ENCODE measurements around the gene RPL28.

DNA sequence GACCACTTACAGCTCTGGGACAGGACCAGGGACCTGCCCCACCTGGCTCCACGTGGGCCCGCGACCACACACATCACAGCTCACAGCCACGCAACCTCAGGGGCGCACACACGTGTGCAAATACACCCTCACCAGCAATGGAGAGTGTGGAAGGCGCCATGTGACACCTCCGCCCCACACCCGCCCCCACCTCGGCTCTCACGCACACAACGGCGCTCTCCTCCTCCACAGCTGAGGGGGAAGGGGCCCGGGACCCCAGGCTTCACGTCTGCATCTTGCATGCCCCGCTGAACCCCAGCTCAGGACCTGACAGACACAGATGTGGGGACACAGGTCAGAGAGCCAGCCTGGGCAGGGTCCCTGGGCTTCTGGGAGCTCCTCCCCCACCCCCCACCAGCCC lies 63.7 kb downstream of the RPL28 start:
- TF ChIP-seq POLR2A (IDR thresholded peaks at IDR 0.05) (no peak), EP300 (IDR thresholded peaks at IDR 0.05) (no peak)
- TF ChIP-seq, protein P1, sequence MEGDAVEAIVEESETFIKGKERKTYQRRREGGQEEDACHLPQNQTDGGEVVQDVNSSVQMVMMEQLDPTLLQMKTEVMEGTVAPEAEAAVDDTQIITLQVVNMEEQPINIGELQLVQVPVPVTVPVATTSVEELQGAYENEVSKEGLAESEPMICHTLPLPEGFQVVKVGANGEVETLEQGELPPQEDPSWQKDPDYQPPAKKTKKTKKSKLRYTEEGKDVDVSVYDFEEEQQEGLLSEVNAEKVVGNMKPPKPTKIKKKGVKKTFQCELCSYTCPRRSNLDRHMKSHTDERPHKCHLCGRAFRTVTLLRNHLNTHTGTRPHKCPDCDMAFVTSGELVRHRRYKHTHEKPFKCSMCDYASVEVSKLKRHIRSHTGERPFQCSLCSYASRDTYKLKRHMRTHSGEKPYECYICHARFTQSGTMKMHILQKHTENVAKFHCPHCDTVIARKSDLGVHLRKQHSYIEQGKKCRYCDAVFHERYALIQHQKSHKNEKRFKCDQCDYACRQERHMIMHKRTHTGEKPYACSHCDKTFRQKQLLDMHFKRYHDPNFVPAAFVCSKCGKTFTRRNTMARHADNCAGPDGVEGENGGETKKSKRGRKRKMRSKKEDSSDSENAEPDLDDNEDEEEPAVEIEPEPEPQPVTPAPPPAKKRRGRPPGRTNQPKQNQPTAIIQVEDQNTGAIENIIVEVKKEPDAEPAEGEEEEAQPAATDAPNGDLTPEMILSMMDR (IDR thresholded peaks at IDR 0.05) = no peak

Measured in ovary (tissue), 3 donors.